DMS153 (cell line): ENCODE measurements around the gene ACTL6B.
A peak's percentile ranks its signal among the peaks of the same experiment; 100 is the strongest.
"Not testable (repeated sequence)": the region's sequence is repeated elsewhere in the genome, so short reads cannot be mapped to it uniquely, and the experiment has no call there.

ENCODE experiments used
- DNase-seq: peaks from one replicate; lab custom pipeline; 2025; lab: John Stamatoyannopoulos, UW

Gene ACTL6B

GRCh38 chr7:100655908-100656674 is at the start of gene ACTL6B:
Gene ACTL6B, minus strand, starts transcription at chr7:100656448. Its CDS starts 94 bp downstream, at chr7:100656354.
- DNase-seq, result peak; percentile 47

GRCh38 chr7:100705320-100705752 is 49.1 kb upstream of the ACTL6B start:
- DNase-seq, result peak; percentile 13

- not testable (repeated sequence) for DNase-seq
Measured at GRCh38 chr7:100701089-100701488, 44.8 kb upstream of the ACTL6B start.

DNA sequence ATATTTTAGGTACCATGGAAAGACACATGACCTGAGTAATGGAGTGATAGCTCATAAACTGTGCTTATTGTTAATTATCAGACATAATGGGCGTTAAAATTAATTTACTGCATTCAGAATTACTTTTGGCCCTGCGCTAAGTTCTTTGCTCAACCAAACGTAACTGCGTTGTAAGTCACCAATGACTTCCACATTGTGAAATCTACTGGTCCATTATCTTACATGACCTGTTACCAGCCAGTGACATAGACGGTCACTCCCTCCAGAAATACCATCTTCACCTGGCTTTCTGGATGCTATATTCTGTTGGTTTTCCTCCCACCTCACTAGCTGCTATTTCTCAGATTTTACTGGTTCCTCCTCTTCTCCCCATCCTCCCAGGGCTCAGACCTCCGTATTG is 42.8 kb upstream of the ACTL6B start:
- no peak for DNase-seq

DNA sequence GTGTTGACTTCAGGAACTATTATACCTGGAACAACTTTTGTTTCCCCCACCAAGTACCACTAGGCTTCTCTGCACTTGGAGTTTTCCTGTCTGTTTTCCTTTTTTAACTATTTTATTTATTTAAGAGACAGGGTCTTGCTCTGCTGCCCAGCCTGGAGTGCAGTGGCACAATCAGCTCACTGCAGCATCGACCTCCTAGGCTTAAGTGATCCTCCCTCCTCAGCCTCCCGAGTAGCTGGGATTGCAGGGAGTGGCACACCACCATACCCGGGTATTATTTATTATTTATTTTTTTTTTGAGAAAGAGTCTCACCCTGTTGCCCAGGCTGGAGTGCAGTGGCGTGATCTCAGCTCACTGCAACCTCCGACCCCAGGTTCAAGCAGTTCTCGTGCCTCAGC is 39.9 kb upstream of the ACTL6B start:
- no peak for DNase-seq

DNA sequence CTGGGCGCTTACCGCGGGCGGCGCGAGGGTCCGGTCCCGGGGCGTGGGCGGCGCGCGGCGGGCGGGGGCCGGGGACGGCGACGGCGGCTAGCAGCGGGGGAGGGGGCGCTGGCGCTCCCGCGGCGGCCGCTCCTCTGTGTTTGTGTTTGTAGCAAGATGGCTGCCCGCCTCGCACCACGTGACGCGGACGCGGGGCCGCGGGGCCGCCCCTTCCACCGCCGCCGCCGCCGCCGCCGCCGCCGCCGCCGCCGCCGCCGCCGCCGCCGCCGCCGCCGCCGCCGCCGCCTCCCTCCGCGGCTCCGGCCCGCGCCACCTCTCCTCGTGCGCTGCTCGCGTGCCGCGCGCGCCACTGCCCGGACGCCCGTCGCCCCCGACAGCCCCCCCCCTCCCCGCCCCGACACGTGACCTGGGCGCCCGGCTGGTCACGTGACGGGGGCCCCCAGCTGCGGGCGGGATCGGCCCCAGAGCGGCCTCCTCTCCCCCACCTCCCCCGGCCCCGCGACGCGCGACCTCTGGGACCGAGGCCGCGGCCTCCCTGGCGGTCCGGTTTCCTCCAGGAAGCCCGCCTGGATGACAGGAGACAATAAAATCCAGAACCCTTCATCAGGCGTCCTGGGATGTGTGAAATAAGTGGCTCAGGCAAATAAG is 38.0 kb upstream of the ACTL6B start, which contains the start of gene GIGYF1:
Gene GIGYF1, minus strand, starts transcription at position 153 of the 648 bp plus-strand sequence. CDS start 6,012 bp downstream, outside the sequence.
- DNase-seq, result no peak

DNA sequence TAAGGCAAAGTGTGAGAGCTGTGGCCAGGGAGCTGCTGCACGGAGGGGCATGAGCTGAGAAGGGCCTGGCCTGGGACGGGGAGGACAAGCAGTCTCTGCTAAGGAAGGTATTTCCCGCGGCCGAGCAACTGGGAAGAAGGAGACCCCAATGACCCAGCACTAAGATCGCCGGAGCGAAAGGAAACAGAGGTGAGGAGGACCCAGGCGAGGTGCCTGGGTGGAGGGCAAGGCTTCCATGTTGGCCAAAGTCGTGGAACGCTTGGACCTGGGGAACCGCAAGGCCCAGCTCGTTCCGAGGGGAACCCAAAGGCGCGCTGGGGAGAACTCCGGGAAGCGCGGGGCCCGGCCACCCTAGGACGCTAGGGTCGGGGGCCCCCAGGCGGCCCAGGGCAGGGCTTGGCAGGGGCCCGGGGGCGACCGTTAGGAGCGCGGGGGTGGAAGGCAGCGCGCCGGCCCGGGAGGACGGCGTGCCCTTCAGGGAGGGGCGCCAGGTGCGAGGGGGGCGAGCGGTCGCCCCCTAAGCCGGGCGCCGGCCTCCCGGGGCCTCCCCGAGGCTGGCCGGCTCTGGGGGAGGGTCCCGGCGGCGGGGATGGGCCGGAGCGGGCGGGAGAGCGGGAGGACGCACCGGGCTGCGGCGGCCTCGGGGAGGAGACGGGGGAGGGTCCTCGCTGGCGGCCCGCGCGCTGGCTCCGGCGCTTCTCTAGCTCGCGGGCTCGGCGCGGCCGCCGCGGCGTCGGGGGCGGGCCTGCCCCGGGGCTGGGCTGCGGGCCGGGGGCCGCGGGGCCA is 37.3 kb upstream of the ACTL6B start:
- DNase-seq, result no peak

- no peak for DNase-seq
Measured at GRCh38 chr7:100692578-100692961, 36.3 kb upstream of the ACTL6B start.

GRCh38 chr7:100691676-100692577 is 35.7 kb upstream of the ACTL6B start:
- peak; percentile 14 for DNase-seq

DNA sequence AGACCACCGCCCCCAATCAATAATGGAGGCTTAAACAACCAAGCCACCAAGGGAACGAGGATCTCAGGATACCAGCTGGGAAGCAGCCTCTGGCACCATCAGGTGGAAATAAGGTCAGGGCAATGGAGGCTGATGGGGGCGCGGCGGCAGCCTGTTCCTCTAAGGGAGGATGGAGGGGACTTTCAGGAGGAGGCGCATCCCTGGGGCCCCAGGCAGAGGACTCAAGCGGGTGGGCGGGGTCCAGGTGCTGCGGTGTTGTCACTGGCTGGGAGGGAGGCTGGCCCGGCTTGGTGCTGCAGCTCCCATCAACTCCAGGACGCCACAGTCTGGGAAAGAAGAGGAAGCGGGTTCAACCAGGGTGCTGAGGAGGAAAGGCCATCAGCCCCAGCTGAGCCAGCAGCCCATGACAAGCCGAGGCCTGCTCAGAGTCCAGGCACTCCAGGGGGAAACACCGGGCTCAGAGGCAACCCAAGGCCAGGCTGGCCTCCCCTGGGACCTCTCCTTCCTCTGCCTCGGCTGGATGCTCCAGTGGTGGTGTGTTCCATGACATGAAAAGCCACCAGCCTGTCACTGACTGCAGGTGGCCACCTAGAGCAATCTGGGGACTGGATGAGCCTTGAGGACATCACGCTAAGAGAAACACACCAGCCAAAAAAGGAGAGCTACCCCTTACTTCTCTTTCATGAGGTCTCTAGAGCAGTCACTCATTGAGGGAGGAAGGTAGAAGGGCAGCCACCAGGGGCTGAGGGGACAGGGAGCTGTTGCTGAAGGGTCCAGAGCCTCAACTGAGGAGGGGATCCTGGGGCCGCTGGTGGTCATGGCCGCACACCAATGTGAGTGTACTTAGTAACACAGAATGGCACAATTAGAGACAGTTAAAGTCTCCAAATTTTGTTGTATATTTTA is 33.2 kb upstream of the ACTL6B start:
- DNase-seq, result no peak

GRCh38 chr7:100688326-100688860 is 32.1 kb upstream of the ACTL6B start:
- no peak for DNase-seq

DNA sequence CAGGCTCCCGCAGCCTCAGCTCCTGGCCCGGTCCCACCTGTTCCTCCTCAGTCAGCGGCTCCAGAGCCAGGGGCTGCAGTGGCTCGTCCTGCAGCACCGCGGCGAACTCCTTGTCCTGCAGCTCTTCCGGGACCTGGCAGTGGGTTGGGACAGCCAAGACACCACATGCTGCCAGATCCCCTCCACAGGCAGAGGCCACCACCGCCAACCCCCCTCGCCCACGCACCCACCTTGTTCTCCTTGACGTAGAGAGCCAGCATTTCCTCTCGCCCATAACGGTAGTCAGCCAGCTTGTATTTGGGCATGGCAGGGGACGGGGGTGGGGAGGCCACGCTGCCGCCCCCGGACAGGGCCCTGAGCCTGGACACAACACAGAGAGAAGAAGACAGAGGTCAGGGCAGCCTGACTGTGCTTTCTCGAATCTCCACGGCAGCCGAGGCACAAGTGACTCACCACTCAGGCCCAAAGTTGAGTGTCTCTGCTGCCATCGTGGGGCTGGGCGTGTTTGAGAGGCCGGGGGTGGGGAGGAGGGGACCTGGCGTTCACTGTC is 31.6 kb upstream of the ACTL6B start:
- no peak for DNase-seq

DNA sequence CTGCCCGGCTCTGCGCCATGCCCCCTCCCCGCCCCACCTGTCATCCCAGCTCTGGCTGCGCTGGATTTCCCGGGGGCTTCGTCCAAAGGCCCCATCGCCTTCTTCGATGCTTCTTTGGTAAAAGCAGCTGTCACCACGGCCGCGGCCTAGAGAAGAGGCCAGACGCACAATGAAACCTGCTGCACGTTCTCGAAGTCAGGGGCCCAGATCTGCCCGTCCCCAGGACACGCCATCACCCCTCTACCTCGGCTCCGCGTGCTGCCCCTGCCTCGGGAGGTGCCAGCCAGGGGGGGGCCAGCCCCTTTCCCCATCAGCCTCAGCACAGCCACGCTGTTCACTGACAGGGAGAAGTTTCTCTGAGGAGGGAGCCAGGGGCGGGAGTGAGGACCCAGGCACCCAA is 31.0 kb upstream of the ACTL6B start:
- DNase-seq, result no peak

- no peak for DNase-seq
Measured at GRCh38 chr7:100686822-100687211, 30.6 kb upstream of the ACTL6B start.

- no peak for DNase-seq
Measured at GRCh38 chr7:100686201-100686821, 30.1 kb upstream of the ACTL6B start.

DNA sequence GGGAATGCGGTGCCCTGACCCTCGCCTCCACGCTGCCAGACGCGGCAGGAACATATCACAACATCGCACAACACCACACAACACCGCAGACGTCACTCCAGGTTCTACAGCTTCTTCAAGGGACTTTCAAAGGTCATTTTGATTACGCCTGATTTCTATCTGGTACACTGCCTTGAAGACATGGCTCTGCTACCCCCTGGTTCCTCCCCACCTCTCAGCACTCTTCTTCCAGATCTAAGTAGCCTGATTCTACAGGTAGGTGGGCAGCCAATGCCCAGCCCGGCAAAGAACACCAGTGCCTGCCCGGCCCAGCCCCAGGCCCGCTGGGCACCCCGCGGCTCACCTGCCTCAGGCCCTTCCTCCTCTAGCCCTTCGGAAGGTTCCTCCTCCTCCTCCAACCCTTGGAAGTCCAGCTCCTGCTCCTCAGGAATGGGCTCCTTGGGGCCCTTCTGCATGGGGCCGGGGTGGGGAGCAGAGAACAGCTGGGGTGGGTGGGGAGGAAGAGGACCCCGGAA is 29.4 kb upstream of the ACTL6B start:
- no peak for DNase-seq

GRCh38 chr7:100685049-100685605 is 28.9 kb upstream of the ACTL6B start:
- DNase-seq, result no peak

DNA sequence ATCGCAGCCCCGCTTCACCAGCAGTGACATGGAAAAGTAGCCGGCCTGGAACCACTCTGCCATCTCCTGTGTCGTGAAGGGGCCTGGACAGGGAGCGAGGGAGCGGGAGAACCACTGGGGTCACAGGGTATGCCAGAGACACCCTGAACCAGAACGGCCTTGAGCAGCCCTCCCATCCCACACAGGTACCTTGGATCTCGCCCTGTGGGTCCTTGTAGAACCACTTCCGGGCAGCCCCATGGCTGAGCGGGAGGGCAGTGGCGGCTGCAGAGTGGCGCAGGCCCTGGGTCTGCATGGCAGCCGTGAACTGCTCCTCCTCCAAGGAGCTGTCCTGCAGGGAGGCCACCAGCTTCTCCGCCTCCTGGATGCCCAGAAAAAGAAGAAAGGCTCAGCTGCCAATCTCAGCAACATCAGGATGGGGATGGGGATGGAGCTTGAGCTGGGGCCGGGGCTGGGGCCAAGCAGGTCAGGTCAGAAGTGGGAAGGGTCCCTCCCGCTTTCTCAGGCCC is 28.3 kb upstream of the ACTL6B start:
- no peak for DNase-seq
